Measurements from ENCODE around the gene GRB2.

GRB2 gene

DNA sequence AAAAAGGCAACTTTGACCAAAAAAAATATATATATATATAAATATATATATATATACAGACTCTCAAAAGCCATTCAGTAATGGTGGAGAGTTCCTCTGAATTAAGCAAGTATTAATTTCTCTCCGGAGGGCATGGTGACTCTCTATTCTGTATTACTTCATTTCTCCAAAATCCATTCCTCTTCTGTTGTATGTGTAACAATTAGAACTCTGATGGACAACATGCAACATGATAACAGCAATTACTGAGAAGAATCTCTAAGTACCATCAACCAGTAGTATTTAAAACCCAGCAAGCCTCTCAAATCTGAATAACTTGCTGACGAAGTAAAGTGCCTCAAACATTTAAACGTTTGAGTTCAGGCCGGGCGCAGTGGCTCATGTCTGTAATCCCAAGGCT is 2.3 kb downstream of the GRB2 start:
- in situ Hi-C loops (cut with MboI; ENCODE audit: low pct_unique_long_range_greater_than_20kb, low sequenced_read_pairs, unreplicated experiment) = no loop called here
- TF ChIP-seq, protein P1, sequence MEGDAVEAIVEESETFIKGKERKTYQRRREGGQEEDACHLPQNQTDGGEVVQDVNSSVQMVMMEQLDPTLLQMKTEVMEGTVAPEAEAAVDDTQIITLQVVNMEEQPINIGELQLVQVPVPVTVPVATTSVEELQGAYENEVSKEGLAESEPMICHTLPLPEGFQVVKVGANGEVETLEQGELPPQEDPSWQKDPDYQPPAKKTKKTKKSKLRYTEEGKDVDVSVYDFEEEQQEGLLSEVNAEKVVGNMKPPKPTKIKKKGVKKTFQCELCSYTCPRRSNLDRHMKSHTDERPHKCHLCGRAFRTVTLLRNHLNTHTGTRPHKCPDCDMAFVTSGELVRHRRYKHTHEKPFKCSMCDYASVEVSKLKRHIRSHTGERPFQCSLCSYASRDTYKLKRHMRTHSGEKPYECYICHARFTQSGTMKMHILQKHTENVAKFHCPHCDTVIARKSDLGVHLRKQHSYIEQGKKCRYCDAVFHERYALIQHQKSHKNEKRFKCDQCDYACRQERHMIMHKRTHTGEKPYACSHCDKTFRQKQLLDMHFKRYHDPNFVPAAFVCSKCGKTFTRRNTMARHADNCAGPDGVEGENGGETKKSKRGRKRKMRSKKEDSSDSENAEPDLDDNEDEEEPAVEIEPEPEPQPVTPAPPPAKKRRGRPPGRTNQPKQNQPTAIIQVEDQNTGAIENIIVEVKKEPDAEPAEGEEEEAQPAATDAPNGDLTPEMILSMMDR (IDR thresholded peaks at IDR 0.05; ENCODE audit: extremely low read depth, insufficient read depth, missing control alignments) = no peak
- no peak for DNase-seq (ENCODE audit: low spot score)

DNA sequence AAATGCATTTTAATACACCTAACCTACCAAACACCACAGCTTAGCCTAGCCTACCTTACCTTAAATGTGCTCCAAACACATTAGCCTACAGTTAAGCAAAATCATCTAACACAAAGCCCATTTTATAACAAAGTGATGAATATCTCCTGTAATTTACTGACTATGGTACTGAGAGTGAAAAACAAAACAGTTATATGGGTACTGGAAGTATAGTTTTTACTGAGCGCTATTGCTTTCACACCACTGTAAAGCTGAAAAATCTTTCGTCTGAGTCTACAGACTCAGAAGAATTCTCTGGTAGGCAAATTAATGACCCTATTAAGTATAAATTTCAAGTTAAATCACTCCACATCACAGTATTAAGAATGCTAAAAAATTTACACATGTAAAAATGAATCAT is 3.5 kb downstream of the GRB2 start:
- no peak for DNase-seq (ENCODE audit: low spot score)
- in situ Hi-C loops (cut with MboI; ENCODE audit: low pct_unique_long_range_greater_than_20kb, low sequenced_read_pairs, unreplicated experiment) = no loop called here
- TF ChIP-seq, protein P1 (IDR thresholded peaks at IDR 0.05; ENCODE audit: extremely low read depth, insufficient read depth, missing control alignments) = no peak

DNA sequence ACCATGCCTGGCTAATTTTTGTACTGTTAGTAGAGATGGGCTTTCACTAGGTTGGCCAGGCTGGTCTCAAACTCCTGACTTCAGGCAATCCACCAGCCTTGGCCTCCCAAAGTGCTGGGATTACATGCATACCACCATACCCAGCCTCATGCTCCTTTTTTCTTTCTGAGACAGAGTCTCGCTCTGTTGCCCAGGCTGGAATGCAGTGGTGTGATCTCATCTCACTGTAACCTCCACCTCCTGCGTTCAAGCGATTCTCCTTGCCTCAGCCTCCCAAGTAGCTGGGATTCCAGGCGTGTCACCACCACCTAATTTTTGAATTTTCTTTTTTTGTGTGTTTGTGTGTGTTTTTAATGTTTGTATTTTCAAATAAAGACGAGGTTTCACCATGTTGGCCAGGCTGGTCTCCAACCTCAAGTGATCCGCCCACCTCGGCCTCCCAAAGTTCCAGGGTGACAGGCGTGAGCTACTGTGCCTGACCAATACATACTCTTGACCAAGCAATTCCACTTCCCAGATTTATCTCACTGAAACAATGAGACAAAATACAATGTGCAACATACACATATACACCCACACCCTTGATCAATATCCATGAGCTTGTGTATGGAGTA is 5.0 kb downstream of the GRB2 start:
- TF ChIP-seq, protein P1 (IDR thresholded peaks at IDR 0.05; ENCODE audit: extremely low read depth, insufficient read depth, missing control alignments) = no peak
- DNase-seq (ENCODE audit: low spot score) = no peak
- in situ Hi-C loops (cut with MboI; ENCODE audit: low pct_unique_long_range_greater_than_20kb, low sequenced_read_pairs, unreplicated experiment) = no loop called here

DNA sequence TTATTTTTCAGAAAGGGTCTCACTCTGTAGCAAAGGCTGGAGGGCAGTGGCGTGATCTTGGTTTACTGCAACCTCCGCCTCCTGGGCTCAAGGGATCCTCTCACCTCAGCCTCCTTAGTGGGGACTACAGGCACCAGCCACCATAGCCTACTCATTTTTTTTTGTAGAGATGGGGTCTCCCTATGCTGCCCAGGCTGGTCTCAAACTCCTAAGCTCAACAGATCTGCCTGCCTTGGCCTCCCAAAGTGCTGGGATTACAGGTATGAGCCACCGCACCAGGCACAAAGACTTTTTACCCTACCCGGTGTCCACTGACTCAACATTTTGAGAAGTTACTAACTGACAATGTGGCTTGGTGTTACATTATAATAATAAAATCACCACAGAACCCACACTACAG is 7.2 kb downstream of the GRB2 start:
- TF ChIP-seq, protein P1 (IDR thresholded peaks at IDR 0.05; ENCODE audit: extremely low read depth, insufficient read depth, missing control alignments) = no peak
- no peak for DNase-seq (ENCODE audit: low spot score)
- in situ Hi-C loops (cut with MboI; ENCODE audit: low pct_unique_long_range_greater_than_20kb, low sequenced_read_pairs, unreplicated experiment) = loop anchor here (10.0 kb wide), 1 partner anchor 53 kb away; no protein-coding TSS in a partner anchor

DNA sequence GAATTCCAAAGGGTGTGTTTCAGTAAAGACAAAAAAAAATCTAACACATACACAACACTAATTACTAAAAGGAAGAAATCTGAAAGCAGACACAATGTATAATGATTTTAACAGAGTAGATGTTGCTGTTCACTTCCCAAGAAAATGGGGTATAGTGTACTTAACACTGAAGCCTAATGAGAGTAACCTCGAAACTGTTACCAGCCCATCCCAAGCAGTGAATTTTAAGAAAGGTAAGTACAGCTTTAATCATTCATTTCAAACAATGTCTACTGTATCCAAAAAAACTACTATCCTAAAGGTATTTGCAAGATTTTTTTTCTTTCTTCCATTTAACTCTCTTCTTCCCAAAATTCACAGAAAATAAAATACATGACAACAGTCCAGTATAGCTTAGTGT is 8.3 kb downstream of the GRB2 start:
- in situ Hi-C loops (cut with MboI; ENCODE audit: low pct_unique_long_range_greater_than_20kb, low sequenced_read_pairs, unreplicated experiment) = loop anchor here (10.0 kb wide), 1 partner anchor 52 kb away; no protein-coding TSS in a partner anchor
- TF ChIP-seq, protein P1 (IDR thresholded peaks at IDR 0.05; ENCODE audit: extremely low read depth, insufficient read depth, missing control alignments) = no peak
- DNase-seq (ENCODE audit: low spot score) = no peak

DNA sequence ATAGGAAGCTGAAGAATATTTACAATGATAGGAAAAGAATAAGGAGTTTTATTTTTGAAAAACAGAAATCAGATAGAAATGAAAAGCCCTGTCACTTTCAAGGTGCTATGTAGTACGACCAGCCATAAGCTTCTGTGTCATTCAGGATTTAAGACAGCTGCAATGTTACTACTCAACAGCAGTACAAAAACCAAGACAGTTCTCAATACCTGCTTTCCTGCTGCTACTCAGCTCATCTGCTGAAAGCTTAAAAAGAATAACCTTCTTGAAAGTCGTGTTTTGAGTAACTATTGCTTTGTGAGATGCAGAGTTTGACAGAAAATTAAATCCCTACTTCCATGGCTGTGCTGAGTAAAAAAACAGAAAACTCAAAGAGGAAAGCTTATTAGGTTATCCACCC is 8.7 kb downstream of the GRB2 start:
- in situ Hi-C loops (cut with MboI; ENCODE audit: low pct_unique_long_range_greater_than_20kb, low sequenced_read_pairs, unreplicated experiment) = loop anchor here (10.0 kb wide), 1 partner anchor 52 kb away; no protein-coding TSS in a partner anchor
- TF ChIP-seq, protein P1 (IDR thresholded peaks at IDR 0.05; ENCODE audit: extremely low read depth, insufficient read depth, missing control alignments) = no peak

More for the DNA sequence above, 8.7 kb downstream of the GRB2 start:
- no peak for DNase-seq (ENCODE audit: low spot score)
